HEK293T (cell line): ENCODE data around the gene TRPM8.

Experiments
- FOXM1 ChIP-seq: fragments of 450-650 bp; IDR thresholded peaks from 2 replicates; pipeline ENCODE4 v1.6.1; 2017; ENCODE audit warnings: mild to moderate bottlenecking, borderline replicate concordance
- SUZ12 ChIP-seq: fragments of 450-650 bp; IDR thresholded peaks from 2 replicates; pipeline ENCODE4 v1.6.1; 2016; ENCODE audit warnings: mild to moderate bottlenecking
- TF ChIP-seq, protein P1 (sequence below): fragments of 450-650 bp; IDR thresholded peaks from 2 replicates; pipeline ENCODE4 v1.6.1; 2016

DNA sequence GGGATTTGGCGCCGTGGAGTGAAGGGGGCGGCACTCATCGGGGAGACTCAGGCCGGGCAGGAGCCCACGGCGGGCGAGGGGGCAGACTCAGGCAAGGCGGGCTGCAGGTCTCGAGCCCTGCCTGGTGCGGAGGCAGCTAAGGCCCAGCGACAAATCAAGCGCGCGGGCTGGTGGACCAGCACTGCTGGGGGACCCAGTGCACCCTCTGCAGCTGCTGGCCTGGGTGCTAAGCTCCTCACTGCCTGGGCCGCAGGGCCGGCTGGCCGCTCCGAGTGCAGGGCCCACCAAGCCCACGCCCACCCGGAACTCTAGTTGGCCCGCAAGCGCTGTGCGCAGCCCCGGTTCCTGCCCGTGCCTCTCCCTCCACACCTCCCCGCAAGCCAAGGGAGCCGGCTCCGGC is 107.1 kb downstream of the TRPM8 start:
- no peak for TF ChIP-seq SUZ12
- no peak for TF ChIP-seq FOXM1
- TF ChIP-seq, protein P1, sequence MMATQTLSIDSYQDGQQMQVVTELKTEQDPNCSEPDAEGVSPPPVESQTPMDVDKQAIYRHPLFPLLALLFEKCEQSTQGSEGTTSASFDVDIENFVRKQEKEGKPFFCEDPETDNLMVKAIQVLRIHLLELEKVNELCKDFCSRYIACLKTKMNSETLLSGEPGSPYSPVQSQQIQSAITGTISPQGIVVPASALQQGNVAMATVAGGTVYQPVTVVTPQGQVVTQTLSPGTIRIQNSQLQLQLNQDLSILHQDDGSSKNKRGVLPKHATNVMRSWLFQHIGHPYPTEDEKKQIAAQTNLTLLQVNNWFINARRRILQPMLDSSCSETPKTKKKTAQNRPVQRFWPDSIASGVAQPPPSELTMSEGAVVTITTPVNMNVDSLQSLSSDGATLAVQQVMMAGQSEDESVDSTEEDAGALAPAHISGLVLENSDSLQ: no peak
